ENCODE measurements around the gene MAD1L1.
A peak's percentile ranks its signal among the peaks of the same experiment; 100 is the strongest.
"Not testable (repeated sequence)": the region's sequence is repeated elsewhere in the genome, so short reads cannot be mapped to it uniquely, and the experiment has no call there.

MAD1L1 gene

GRCh38 chr7:1884583-1885350, 348.0 kb downstream of the MAD1L1 start:
- 92% methylated on average over 22 of the region's 26 CpGs for WGBS (ENCODE audit: insufficient coverage)
- H3K4me3 ChIP-seq (ENCODE audit: control insufficient read depth in 1 of 7, extremely low read depth in 1 of 7, insufficient read depth in 4 of 7, low read depth in 2 of 7, low read length in 6 of 7) = no peak overlapping the region
- no peak for DNase-seq
- peaks cover 6 to 45% (median 20%) of the 10 kb centered on the region in 4 experiments for H3K36me3 ChIP-seq (ENCODE audit: control insufficient read depth in 4 of 4, insufficient read depth in 4 of 4, low read length in 3 of 4)
- peaks cover 0 to 50% (median 33%) of the 10 kb centered on the region in 4 experiments for H3K4me1 ChIP-seq (ENCODE audit: control extremely low read depth in 1 of 4, control insufficient read depth in 4 of 4, insufficient read depth in 4 of 4, low read length in 3 of 4)
- POLR2A ChIA-PET = interaction anchor here (1.0 kb wide), 1 partner anchor 153 kb away, joined by 3 read pairs; no protein-coding TSS in a partner anchor
- no peak overlapping the region for H3K27ac ChIP-seq (ENCODE audit: insufficient read depth in 1 of 2, low read depth in 1 of 2, low read length in 2 of 2, poor library complexity in 1 of 2, severe bottlenecking in 2 of 2)
- peaks cover 0 to 16% (median 0%) of the 10 kb centered on the region in 5 experiments for H3K9me3 ChIP-seq (ENCODE audit: control extremely low read depth in 1 of 5, control insufficient read depth in 4 of 5, insufficient read depth in 2 of 5, low read depth in 1 of 5, low read length in 4 of 5)
- H3K27me3 ChIP-seq (replicated peaks in 2 of 5; ENCODE audit: control insufficient read depth in 4 of 5, insufficient read depth in 5 of 5, low read length in 4 of 5) = no peaks in the 10 kb centered on the region
- CTCF ChIA-PET = interaction anchor here (0.9 to 1.4 kb wide), 3 partner anchors 10 to 40 kb away, joined by 3 read pairs; no protein-coding TSS in a partner anchor

GRCh38 chr7:1883834-1884582, 348.7 kb downstream of the MAD1L1 start:
- POLR2A ChIA-PET = interaction anchor here (1.0 kb wide), 1 partner anchor 154 kb away, joined by 3 read pairs; no protein-coding TSS in a partner anchor
- H3K27ac ChIP-seq (ENCODE audit: insufficient read depth in 1 of 2, low read depth in 1 of 2, low read length in 2 of 2, poor library complexity in 1 of 2, severe bottlenecking in 2 of 2) = no peak overlapping the region
- no peaks in the 10 kb centered on the region for H3K27me3 ChIP-seq (replicated peaks in 2 of 5; ENCODE audit: control insufficient read depth in 4 of 5, insufficient read depth in 5 of 5, low read length in 4 of 5)
- peaks cover 0 to 16% (median 0%) of the 10 kb centered on the region in 5 experiments for H3K9me3 ChIP-seq (ENCODE audit: control extremely low read depth in 1 of 5, control insufficient read depth in 4 of 5, insufficient read depth in 2 of 5, low read depth in 1 of 5, low read length in 4 of 5)
- peaks cover 0 to 42% (median 26%) of the 10 kb centered on the region in 4 experiments for H3K4me1 ChIP-seq (ENCODE audit: control extremely low read depth in 1 of 4, control insufficient read depth in 4 of 4, insufficient read depth in 4 of 4, low read length in 3 of 4)
- 81% methylated on average over 30 of the region's 30 CpGs for WGBS (ENCODE audit: insufficient coverage)
- no peak overlapping the region for H3K4me3 ChIP-seq (ENCODE audit: control insufficient read depth in 1 of 7, extremely low read depth in 1 of 7, insufficient read depth in 4 of 7, low read depth in 2 of 7, low read length in 6 of 7)
- CTCF ChIA-PET = interaction anchor here (0.9 to 1.4 kb wide), 3 partner anchors 10 to 41 kb away, joined by 3 read pairs; no protein-coding TSS in a partner anchor
- peaks cover 6 to 43% (median 20%) of the 10 kb centered on the region in 4 experiments for H3K36me3 ChIP-seq (ENCODE audit: control insufficient read depth in 4 of 4, insufficient read depth in 4 of 4, low read length in 3 of 4)
- DNase-seq = no peak

GRCh38 chr7:1883031-1883761, 349.5 kb downstream of the MAD1L1 start:
- ChIA-PET POLR2A (interaction anchor here (1.0 kb wide), 1 partner anchor 155 kb away, joined by 3 read pairs; no protein-coding TSS in a partner anchor), CTCF (interaction anchor here (0.9 to 1.0 kb wide), 2 partner anchors 11 to 24 kb away, joined by 3 read pairs; no protein-coding TSS in a partner anchor)
- Histone ChIP-seq H3K4me3 (ENCODE audit: control insufficient read depth in 1 of 7, extremely low read depth in 1 of 7, insufficient read depth in 4 of 7, low read depth in 2 of 7, low read length in 6 of 7) (peak overlapping the region in 1 of 7 experiments; percentile 19), H3K27ac (ENCODE audit: insufficient read depth in 1 of 2, low read depth in 1 of 2, low read length in 2 of 2, poor library complexity in 1 of 2, severe bottlenecking in 2 of 2) (peak overlapping the region in 1 of 2 experiments; percentile 44), H3K27me3 (replicated peaks in 2 of 5; ENCODE audit: control insufficient read depth in 4 of 5, insufficient read depth in 5 of 5, low read length in 4 of 5) (no peaks in the 10 kb centered on the region), H3K9me3 (ENCODE audit: control extremely low read depth in 1 of 5, control insufficient read depth in 4 of 5, insufficient read depth in 2 of 5, low read depth in 1 of 5, low read length in 4 of 5) (peaks cover 0 to 11% (median 1%) of the 10 kb centered on the region in 5 experiments), H3K36me3 (ENCODE audit: control insufficient read depth in 4 of 4, insufficient read depth in 4 of 4, low read length in 3 of 4) (peaks cover 6 to 35% (median 13%) of the 10 kb centered on the region in 4 experiments), H3K4me1 (ENCODE audit: control extremely low read depth in 1 of 4, control insufficient read depth in 4 of 4, insufficient read depth in 4 of 4, low read length in 3 of 4) (peaks cover 0 to 39% (median 26%) of the 10 kb centered on the region in 4 experiments)
- DNase-seq = peak; percentile 8 to 56 (median 40)
- WGBS (ENCODE audit: insufficient coverage) = 55% methylated on average over 13 of the region's 18 CpGs

GRCh38 chr7:1882451-1882850, 350.3 kb downstream of the MAD1L1 start:
- WGBS (ENCODE audit: insufficient coverage) = 50% methylated on average over 2 of the region's 13 CpGs
- H3K27ac ChIP-seq (ENCODE audit: insufficient read depth in 1 of 2, low read depth in 1 of 2, low read length in 2 of 2, poor library complexity in 1 of 2, severe bottlenecking in 2 of 2) = peak overlapping the region in 1 of 2 experiments; percentile 44
- ChIA-PET POLR2A (no interaction called here), CTCF (interaction anchor here (1.0 kb wide), 1 partner anchor 25 kb away, joined by 3 read pairs; no protein-coding TSS in a partner anchor)
- no peaks in the 10 kb centered on the region for H3K27me3 ChIP-seq (replicated peaks in 2 of 5; ENCODE audit: control insufficient read depth in 4 of 5, insufficient read depth in 5 of 5, low read length in 4 of 5)
- peaks cover 0 to 9% (median 0%) of the 10 kb centered on the region in 5 experiments for H3K9me3 ChIP-seq (ENCODE audit: control extremely low read depth in 1 of 5, control insufficient read depth in 4 of 5, insufficient read depth in 2 of 5, low read depth in 1 of 5, low read length in 4 of 5)
- H3K4me1 ChIP-seq (ENCODE audit: control extremely low read depth in 1 of 4, control insufficient read depth in 4 of 4, insufficient read depth in 4 of 4, low read length in 3 of 4) = peaks cover 0 to 39% (median 26%) of the 10 kb centered on the region in 4 experiments
- DNase-seq = no peak
- peaks cover 5 to 28% (median 7%) of the 10 kb centered on the region in 4 experiments for H3K36me3 ChIP-seq (ENCODE audit: control insufficient read depth in 4 of 4, insufficient read depth in 4 of 4, low read length in 3 of 4)
- no peak overlapping the region for H3K4me3 ChIP-seq (ENCODE audit: control insufficient read depth in 1 of 7, extremely low read depth in 1 of 7, insufficient read depth in 4 of 7, low read depth in 2 of 7, low read length in 6 of 7)

DNA sequence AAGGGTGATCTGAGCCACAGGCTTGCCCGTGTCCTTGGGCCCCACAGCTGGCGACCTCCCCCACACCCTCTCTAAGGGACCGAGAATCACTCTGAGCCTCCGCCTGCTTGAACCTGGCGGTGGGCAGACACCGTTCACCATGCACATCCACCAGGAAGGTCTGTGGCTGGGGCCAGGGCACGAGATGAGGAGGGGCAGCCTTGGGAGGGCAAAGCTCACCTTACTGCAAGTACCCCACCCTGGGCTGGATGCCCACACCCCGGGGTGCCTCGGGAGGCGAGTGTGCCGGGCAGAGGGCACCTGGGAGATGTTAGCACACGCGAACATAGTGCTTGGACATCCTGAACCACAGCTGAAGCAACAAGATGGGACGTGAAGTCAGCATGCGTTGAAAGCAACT, 350.8 kb downstream of the MAD1L1 start:
- ChIA-PET CTCF (no interaction called here), POLR2A (no interaction called here)
- Histone ChIP-seq H3K4me1 (ENCODE audit: control extremely low read depth in 1 of 4, control insufficient read depth in 4 of 4, insufficient read depth in 4 of 4, low read length in 3 of 4) (peaks cover 0 to 36% (median 26%) of the 10 kb centered on the region in 4 experiments), H3K36me3 (ENCODE audit: control insufficient read depth in 4 of 4, insufficient read depth in 4 of 4, low read length in 3 of 4) (peaks cover 0 to 22% (median 4%) of the 10 kb centered on the region in 4 experiments), H3K4me3 (ENCODE audit: control insufficient read depth in 1 of 7, extremely low read depth in 1 of 7, insufficient read depth in 4 of 7, low read depth in 2 of 7, low read length in 6 of 7) (no peak overlapping the region), H3K27ac (ENCODE audit: insufficient read depth in 1 of 2, low read depth in 1 of 2, low read length in 2 of 2, poor library complexity in 1 of 2, severe bottlenecking in 2 of 2) (peak overlapping the region in 1 of 2 experiments; percentile 44), H3K27me3 (replicated peaks in 2 of 5; ENCODE audit: control insufficient read depth in 4 of 5, insufficient read depth in 5 of 5, low read length in 4 of 5) (no peaks in the 10 kb centered on the region), H3K9me3 (ENCODE audit: control extremely low read depth in 1 of 5, control insufficient read depth in 4 of 5, insufficient read depth in 2 of 5, low read depth in 1 of 5, low read length in 4 of 5) (peaks cover 0 to 6% (median 0%) of the 10 kb centered on the region in 5 experiments)
- 93% methylated on average over 14 of the region's 15 CpGs for WGBS (ENCODE audit: insufficient coverage)
- no peak for DNase-seq

DNA sequence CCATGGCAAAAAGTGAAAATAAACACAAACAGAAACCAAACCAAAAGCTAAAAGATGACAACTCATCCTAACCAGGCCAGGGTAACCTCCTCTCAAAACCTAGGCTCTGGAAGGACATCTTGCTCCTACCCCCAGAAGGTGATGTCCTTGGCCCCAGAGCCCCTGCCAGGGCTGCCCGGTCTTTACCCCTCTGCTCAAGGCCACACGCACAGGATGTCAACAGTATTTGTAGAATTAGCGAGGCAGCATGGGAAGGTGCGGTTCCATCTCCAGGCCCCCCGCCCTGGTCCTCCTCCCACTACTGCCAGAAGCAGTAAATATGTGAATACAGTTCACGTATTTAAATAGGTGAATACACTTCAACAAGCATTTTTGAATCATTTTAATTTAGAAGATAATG, 356.1 kb downstream of the MAD1L1 start:
- CTCF ChIA-PET; DNase-seq; H3K4me3 ChIP-seq (ENCODE audit: control insufficient read depth in 1 of 7, extremely low read depth in 1 of 7, insufficient read depth in 4 of 7, low read depth in 2 of 7, low read length in 6 of 7); H3K9me3 ChIP-seq (ENCODE audit: control extremely low read depth in 1 of 5, control insufficient read depth in 4 of 5, insufficient read depth in 2 of 5, low read depth in 1 of 5, low read length in 4 of 5); POLR2A ChIA-PET; H3K27ac ChIP-seq (ENCODE audit: insufficient read depth in 1 of 2, low read depth in 1 of 2, low read length in 2 of 2, poor library complexity in 1 of 2, severe bottlenecking in 2 of 2); H3K27me3 ChIP-seq (replicated peaks in 2 of 5; ENCODE audit: control insufficient read depth in 4 of 5, insufficient read depth in 5 of 5, low read length in 4 of 5): not testable (repeated sequence)
- 100% methylated on average over 1 of the region's 6 CpGs for WGBS (ENCODE audit: insufficient coverage)
- Histone ChIP-seq H3K4me1 (ENCODE audit: control extremely low read depth in 1 of 4, control insufficient read depth in 4 of 4, insufficient read depth in 4 of 4, low read length in 3 of 4) (peaks cover 0 to 16% (median 4%) of the 10 kb centered on the region in 4 experiments), H3K36me3 (ENCODE audit: control insufficient read depth in 4 of 4, insufficient read depth in 4 of 4, low read length in 3 of 4) (peaks cover 0 to 23% (median 3%) of the 10 kb centered on the region in 4 experiments)

All from common myeloid progenitor, CD34-positive (primary cell).